ENCODE data around the gene EFHC1.

DNA sequence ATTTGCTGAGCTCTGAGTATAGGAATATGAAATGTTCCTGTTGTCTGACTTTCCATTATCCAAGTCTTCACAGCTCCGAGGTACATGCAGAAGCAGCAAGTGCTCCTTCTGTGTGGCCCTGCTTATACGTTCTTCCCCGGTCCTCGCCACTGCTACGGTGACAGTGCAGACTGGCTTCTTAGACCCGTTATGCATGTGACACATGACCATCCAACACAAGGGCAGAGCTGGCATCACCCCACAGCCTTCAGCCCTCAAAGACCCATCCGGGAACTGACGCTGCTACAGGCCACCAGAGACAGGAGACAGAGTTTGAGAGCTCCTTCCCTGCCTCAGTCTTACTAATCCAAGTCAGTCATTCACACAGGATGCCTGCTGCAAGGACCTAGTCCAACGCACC lies 86.3 kb downstream of the EFHC1 start:
- TF ChIP-seq, protein P1, sequence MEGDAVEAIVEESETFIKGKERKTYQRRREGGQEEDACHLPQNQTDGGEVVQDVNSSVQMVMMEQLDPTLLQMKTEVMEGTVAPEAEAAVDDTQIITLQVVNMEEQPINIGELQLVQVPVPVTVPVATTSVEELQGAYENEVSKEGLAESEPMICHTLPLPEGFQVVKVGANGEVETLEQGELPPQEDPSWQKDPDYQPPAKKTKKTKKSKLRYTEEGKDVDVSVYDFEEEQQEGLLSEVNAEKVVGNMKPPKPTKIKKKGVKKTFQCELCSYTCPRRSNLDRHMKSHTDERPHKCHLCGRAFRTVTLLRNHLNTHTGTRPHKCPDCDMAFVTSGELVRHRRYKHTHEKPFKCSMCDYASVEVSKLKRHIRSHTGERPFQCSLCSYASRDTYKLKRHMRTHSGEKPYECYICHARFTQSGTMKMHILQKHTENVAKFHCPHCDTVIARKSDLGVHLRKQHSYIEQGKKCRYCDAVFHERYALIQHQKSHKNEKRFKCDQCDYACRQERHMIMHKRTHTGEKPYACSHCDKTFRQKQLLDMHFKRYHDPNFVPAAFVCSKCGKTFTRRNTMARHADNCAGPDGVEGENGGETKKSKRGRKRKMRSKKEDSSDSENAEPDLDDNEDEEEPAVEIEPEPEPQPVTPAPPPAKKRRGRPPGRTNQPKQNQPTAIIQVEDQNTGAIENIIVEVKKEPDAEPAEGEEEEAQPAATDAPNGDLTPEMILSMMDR (conservative IDR thresholded peaks at IDR 0.05) = no peak
- TF ChIP-seq ZFX (IDR thresholded peaks at IDR 0.05) = no peak
